Neural cell (in vitro differentiated cells): Measurements from ENCODE around the gene EPHA2.

ENCODE experiments used
- CTCF ChIP-seq: fragments of 450-650 bp; IDR thresholded peaks from 2 replicates; pipeline ENCODE4 v1.5.1; 2014; ENCODE audit warnings: antibody characterized with exemption, mild to moderate bottlenecking, moderate library complexity; ENCODE audit not compliant: poor library complexity, severe bottlenecking
- EP300 ChIP-seq: fragments of 450-650 bp; conservative IDR thresholded peaks from 2 replicates; pipeline ENCODE4 v1.6.1; 2014; ENCODE audit warnings: antibody characterized with exemption, mild to moderate bottlenecking, moderate library complexity; ENCODE audit not compliant: poor library complexity, severe bottlenecking
- EZH2 ChIP-seq: fragments of 200-600, 300-800 bp; shearing (Covaris generic), sonication (generic); IDR thresholded peaks from 2 replicates; pipeline ENCODE4 v1.6.1; 2014; ENCODE audit warnings: antibody characterized with exemption, low read length, borderline replicate concordance, mild to moderate bottlenecking; ENCODE audit not compliant: insufficient read depth, poor library complexity, severe bottlenecking
- MXI1 ChIP-seq: fragments of 450-650 bp; conservative IDR thresholded peaks from 2 replicates; pipeline ENCODE4 v1.6.1; 2014; ENCODE audit warnings: antibody characterized with exemption, mild to moderate bottlenecking; ENCODE audit not compliant: poor library complexity, severe bottlenecking
- SMC3 ChIP-seq: fragments of 450-650 bp; conservative IDR thresholded peaks from 2 replicates; pipeline ENCODE4 v1.6.1; 2014; ENCODE audit warnings: antibody characterized with exemption, mild to moderate bottlenecking, moderate library complexity; ENCODE audit not compliant: poor library complexity
- TAF1 ChIP-seq: IDR thresholded peaks from 2 replicates; pipeline ENCODE4 v1.6.1; 2012; ENCODE audit warnings: low read depth

GRCh38 chr1:16090076-16090826 is 65.6 kb downstream of the EPHA2 start:
- no peak for TF ChIP-seq TAF1
- TF ChIP-seq CTCF: no peak
- TF ChIP-seq EP300: no peak
- TF ChIP-seq EZH2: no peak
- no peak for TF ChIP-seq SMC3
- TF ChIP-seq MXI1: no peak
